Stimulated activated naive B cell treated with anti-CD40 and anti-IgM and Interleukin-4, amounts not matched to agents 10 μg/mL and 1 μg/mL and 100 μg/mL, for 72 hours (primary cell): ENCODE data around the gene BBS1.
A peak's percentile ranks its signal among the peaks of the same experiment; 100 is the strongest.

Experiments
- ATAC-seq, 2 donors: fragments of 150-1000 bp; cut with Tn5 transposase; replicated peaks; 2 replicates each; pipeline ENCODE4 v1.10.0; 2021; ENCODE audit warnings: moderate library complexity in 1 of 2
- DNase-seq: peaks from one replicate; pipeline ENCODE4 v3.0.0; 2021
- H3K27ac Mint-ChIP-seq: one replicate; pipeline ENCODE4 v1.8.0; 2022; ENCODE audit warnings: mild to moderate bottlenecking, mixed read lengths
- H3K27me3 Mint-ChIP-seq, 2 donors: one replicate each; pipeline ENCODE4 v1.8.0; 2022; ENCODE audit warnings: mixed read lengths in 2 of 2
- H3K36me3 Mint-ChIP-seq, 2 donors: one replicate each; pipeline ENCODE4 v1.8.0; 2022; ENCODE audit warnings: mixed read lengths in 2 of 2, mild to moderate bottlenecking in 1 of 2
- H3K4me1 Mint-ChIP-seq, 2 donors: one replicate each; pipeline ENCODE4 v1.8.0; 2022; ENCODE audit warnings: mixed read lengths in 2 of 2, mild to moderate bottlenecking in 1 of 2
- H3K4me3 Mint-ChIP-seq, 2 donors: one replicate each; pipeline ENCODE4 v1.8.0; 2022; ENCODE audit warnings: mild to moderate bottlenecking in 2 of 2, mixed read lengths in 2 of 2, moderate library complexity in 1 of 2
- H3K9me3 Mint-ChIP-seq, 2 donors: one replicate each; pipeline ENCODE4 v1.8.0; 2022; ENCODE audit warnings: mixed read lengths in 2 of 2, mild to moderate bottlenecking in 1 of 2

Gene BBS1

GRCh38 chr11:66559866-66560676, 49.6 kb downstream of the BBS1 start:
- DNase-seq (no peak), ATAC-seq (no peak)
- Mint-ChIP-seq H3K4me1 (peaks cover 3 to 10% of the 10 kb centered on the region in 2 donors), H3K36me3 (no peaks in the 10 kb centered on the region), H3K4me3 (no peak overlapping the region), H3K27ac (no peak overlapping the region), H3K9me3 (no peaks in the 10 kb centered on the region), H3K27me3 (peaks cover 30 to 44% of the 10 kb centered on the region in 2 donors)

- Mint-ChIP-seq H3K36me3 (no peaks in the 10 kb centered on the region), H3K27ac (no peak overlapping the region), H3K4me3 (no peak overlapping the region), H3K27me3 (peaks cover 25 to 42% of the 10 kb centered on the region in 2 donors), H3K4me1 (peaks cover 3 to 10% of the 10 kb centered on the region in 2 donors), H3K9me3 (no peaks in the 10 kb centered on the region)
- DNase-seq (no peak), ATAC-seq (no peak)
Measured at GRCh38 chr11:66561178-66561974, 50.9 kb downstream of the BBS1 start.

GRCh38 chr11:66561975-66562248, 51.5 kb downstream of the BBS1 start:
- peaks cover 28 to 42% of the 10 kb centered on the region in 2 donors for H3K27me3 Mint-ChIP-seq
- no peak for ATAC-seq

GRCh38 chr11:66562275-66562674, 51.8 kb downstream of the BBS1 start:
- H3K36me3 Mint-ChIP-seq = no peaks in the 10 kb centered on the region
- no peaks in the 10 kb centered on the region for H3K9me3 Mint-ChIP-seq
- no peak for DNase-seq
- H3K27me3 Mint-ChIP-seq = peaks cover 29 to 42% of the 10 kb centered on the region in 2 donors
- no peak overlapping the region for H3K4me3 Mint-ChIP-seq
- H3K4me1 Mint-ChIP-seq = peaks cover 3 to 10% of the 10 kb centered on the region in 2 donors
- H3K27ac Mint-ChIP-seq = no peak overlapping the region
- ATAC-seq = no peak

More at GRCh38 chr11:66561975-66562248, 51.5 kb downstream of the BBS1 start:
- H3K4me3 Mint-ChIP-seq = no peak overlapping the region
- DNase-seq = no peak
- peaks cover 3 to 10% of the 10 kb centered on the region in 2 donors for H3K4me1 Mint-ChIP-seq
- H3K9me3 Mint-ChIP-seq = no peaks in the 10 kb centered on the region
- H3K36me3 Mint-ChIP-seq = no peaks in the 10 kb centered on the region
- H3K27ac Mint-ChIP-seq = no peak overlapping the region

GRCh38 chr11:66562907-66563583, 52.6 kb downstream of the BBS1 start:
- no peak overlapping the region for H3K4me3 Mint-ChIP-seq
- no peak overlapping the region for H3K27ac Mint-ChIP-seq
- DNase-seq (no peak), ATAC-seq (no peak)
- no peaks in the 10 kb centered on the region for H3K36me3 Mint-ChIP-seq
- H3K27me3 Mint-ChIP-seq = peaks cover 24 to 42% of the 10 kb centered on the region in 2 donors
- H3K4me1 Mint-ChIP-seq = peaks cover 7 to 14% of the 10 kb centered on the region in 2 donors
- H3K9me3 Mint-ChIP-seq = no peaks in the 10 kb centered on the region

GRCh38 chr11:66563832-66564231, 53.4 kb downstream of the BBS1 start:
- Mint-ChIP-seq H3K4me3 (no peak overlapping the region), H3K36me3 (no peaks in the 10 kb centered on the region), H3K27ac (no peak overlapping the region), H3K4me1 (peaks cover 10 to 17% of the 10 kb centered on the region in 2 donors), H3K9me3 (no peaks in the 10 kb centered on the region), H3K27me3 (peaks cover 16 to 40% of the 10 kb centered on the region in 2 donors)
- DNase-seq (no peak), ATAC-seq (no peak)

- no peak for ATAC-seq
- Mint-ChIP-seq H3K4me3 (no peak overlapping the region), H3K27ac (no peak overlapping the region), H3K36me3 (no peaks in the 10 kb centered on the region), H3K9me3 (no peaks in the 10 kb centered on the region), H3K4me1 (peaks cover 9 to 11% of the 10 kb centered on the region in 2 donors), H3K27me3 (peaks cover 11 to 37% of the 10 kb centered on the region in 2 donors)
- DNase-seq = no peak
Measured at GRCh38 chr11:66564538-66564937, 54.1 kb downstream of the BBS1 start.

GRCh38 chr11:66564984-66565383, 54.5 kb downstream of the BBS1 start:
- H3K4me1 Mint-ChIP-seq = peaks cover 9 to 11% of the 10 kb centered on the region in 2 donors
- no peaks in the 10 kb centered on the region for H3K36me3 Mint-ChIP-seq
- H3K27ac Mint-ChIP-seq = no peak overlapping the region
- ATAC-seq (no peak), DNase-seq (no peak)
- no peaks in the 10 kb centered on the region for H3K9me3 Mint-ChIP-seq
- no peak overlapping the region for H3K4me3 Mint-ChIP-seq
- peaks cover 10 to 33% of the 10 kb centered on the region in 2 donors for H3K27me3 Mint-ChIP-seq

GRCh38 chr11:66566221-66566620, 55.8 kb downstream of the BBS1 start:
- H3K4me1 Mint-ChIP-seq = peaks cover 10 to 11% of the 10 kb centered on the region in 2 donors
- ATAC-seq = no peak
- H3K27me3 Mint-ChIP-seq = peaks cover 18 to 27% of the 10 kb centered on the region in 2 donors
- DNase-seq = no peak
- H3K9me3 Mint-ChIP-seq = no peaks in the 10 kb centered on the region
- no peaks in the 10 kb centered on the region for H3K36me3 Mint-ChIP-seq
- no peak overlapping the region for H3K4me3 Mint-ChIP-seq
- no peak overlapping the region for H3K27ac Mint-ChIP-seq

GRCh38 chr11:66567787-66568123, 57.3 kb downstream of the BBS1 start:
- no peak for ATAC-seq
- no peak overlapping the region for H3K27ac Mint-ChIP-seq

GRCh38 chr11:66568124-66568916, 57.9 kb downstream of the BBS1 start, which contains the start of gene CTSF:
TSS of gene CTSF (minus strand) at chr11:66568606. CDS start at chr11:66568486, 120 bp downstream.
- Mint-ChIP-seq H3K27me3 (peaks cover 18 to 27% of the 10 kb centered on the region in 2 donors), H3K4me3 (peak within 1 kb of the TSS; percentile 81 to 82), H3K36me3 (no peaks in the 10 kb centered on the region), H3K9me3 (no peaks in the 10 kb centered on the region), H3K27ac (no peak within 1 kb of the TSS), H3K4me1 (peaks cover 10 to 11% of the 10 kb centered on the region in 2 donors)
- ATAC-seq (peak; percentile 96), DNase-seq (peak; percentile 53)

More at GRCh38 chr11:66567787-66568123, 57.3 kb downstream of the BBS1 start:
- DNase-seq = no peak
- peaks cover 18 to 27% of the 10 kb centered on the region in 2 donors for H3K27me3 Mint-ChIP-seq
- no peaks in the 10 kb centered on the region for H3K9me3 Mint-ChIP-seq
- peak overlapping the region; percentile 78 to 81 for H3K4me3 Mint-ChIP-seq
- peaks cover 10 to 11% of the 10 kb centered on the region in 2 donors for H3K4me1 Mint-ChIP-seq
- no peaks in the 10 kb centered on the region for H3K36me3 Mint-ChIP-seq

- H3K4me1 Mint-ChIP-seq = peaks cover 10 to 11% of the 10 kb centered on the region in 2 donors
- H3K36me3 Mint-ChIP-seq = no peaks in the 10 kb centered on the region
- H3K9me3 Mint-ChIP-seq = no peaks in the 10 kb centered on the region
- H3K4me3 Mint-ChIP-seq = no peak overlapping the region
- no peak for ATAC-seq
- H3K27ac Mint-ChIP-seq = no peak overlapping the region
- DNase-seq = no peak
- H3K27me3 Mint-ChIP-seq = peaks cover 23 to 32% of the 10 kb centered on the region in 2 donors
Measured at GRCh38 chr11:66569076-66569475, 58.6 kb downstream of the BBS1 start.

- H3K27ac Mint-ChIP-seq = no peak overlapping the region
- DNase-seq (no peak), ATAC-seq (no peak)
- no peaks in the 10 kb centered on the region for H3K9me3 Mint-ChIP-seq
- no peaks in the 10 kb centered on the region for H3K36me3 Mint-ChIP-seq
- H3K4me1 Mint-ChIP-seq = peaks cover 10 to 11% of the 10 kb centered on the region in 2 donors
- no peak overlapping the region for H3K4me3 Mint-ChIP-seq
- peaks cover 35 to 44% of the 10 kb centered on the region in 2 donors for H3K27me3 Mint-ChIP-seq
Measured at GRCh38 chr11:66570079-66570849, 59.8 kb downstream of the BBS1 start.
